ENCODE data around the gene CD300E. TPM values are rescaled to one million over a fixed set of nuclear protein-coding genes. Genes with fewer than 3 reads are reported as not detected.

The CD300E gene, protein sequence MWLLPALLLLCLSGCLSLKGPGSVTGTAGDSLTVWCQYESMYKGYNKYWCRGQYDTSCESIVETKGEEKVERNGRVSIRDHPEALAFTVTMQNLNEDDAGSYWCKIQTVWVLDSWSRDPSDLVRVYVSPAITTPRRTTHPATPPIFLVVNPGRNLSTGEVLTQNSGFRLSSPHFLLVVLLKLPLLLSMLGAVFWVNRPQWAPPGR
- polyA plus RNA-seq (ENCODE audit: insufficient read length), result 0.10 TPM
- long read RNA-seq, donor 1, result 0 reads
- long read RNA-seq, donor 2, result 0 reads
- long read RNA-seq, donor 3, result 0 reads
- long read RNA-seq, donor 4, result 0 reads
- long read RNA-seq, donor 5, result 0 reads
- long read RNA-seq, donor 6, result 0 reads
- long read RNA-seq, donor 7, result 0 reads
- long read RNA-seq, donor 8, result 0 reads

GRCh38 chr17:74623693-74624093 lies at the start of gene CD300E:
Gene CD300E (minus strand): TSS chr17:74623738. CDS start chr17:74623621, 117 bp downstream.
- no peak for DNase-seq

- peak; percentile 91 for DNase-seq
Measured at GRCh38 chr17:74671031-74671771, 47.7 kb upstream of the CD300E start.

GRCh38 chr17:74670329-74670728 lies 46.8 kb upstream of the CD300E start:
- DNase-seq, result no peak

DNA sequence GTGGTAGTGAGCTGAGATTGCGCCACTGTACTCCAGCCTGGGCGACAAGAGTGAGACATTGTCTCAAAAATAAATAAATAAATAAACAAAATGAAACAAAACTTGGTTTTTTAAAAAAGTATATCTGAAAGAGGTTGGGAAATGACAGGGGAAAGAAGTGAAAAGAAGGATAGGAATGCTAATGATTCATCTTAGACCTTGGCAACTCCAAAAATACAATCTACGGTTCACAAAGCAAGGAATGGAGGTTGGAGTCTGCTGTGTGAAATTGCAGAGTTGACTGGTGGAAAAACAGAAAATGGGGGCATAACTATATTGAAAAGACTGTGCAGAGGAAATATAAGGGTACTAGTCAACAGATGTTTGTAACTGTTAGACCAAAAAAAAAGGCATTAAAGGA lies 40.0 kb upstream of the CD300E start:
- DNase-seq, result no peak

DNA sequence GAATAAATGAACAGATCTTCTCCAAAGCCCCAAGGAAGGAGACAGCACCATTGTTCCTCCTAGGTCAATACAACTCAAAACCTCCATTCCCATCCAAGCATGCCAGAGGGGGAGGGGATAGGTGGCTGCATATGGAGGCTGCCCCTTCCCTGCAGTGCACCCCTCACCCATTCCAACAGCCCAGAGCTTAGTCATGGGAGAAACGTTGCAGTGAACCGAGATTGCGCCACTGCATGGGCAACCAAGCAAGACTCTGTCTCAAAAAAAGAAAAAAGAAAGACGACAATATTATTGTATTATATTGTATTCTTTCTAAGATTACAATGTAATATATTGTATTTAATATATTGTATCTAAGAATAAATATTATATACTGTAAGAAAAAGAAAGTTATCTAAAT lies 36.4 kb upstream of the CD300E start:
- DNase-seq, result no peak

- no peak for DNase-seq
Measured at GRCh38 chr17:74658620-74659019, 35.1 kb upstream of the CD300E start.

GRCh38 chr17:74654742-74655141 lies 31.2 kb upstream of the CD300E start:
- no peak for DNase-seq

- DNase-seq, result no peak
Measured at GRCh38 chr17:74652020-74652419, 28.5 kb upstream of the CD300E start.

GRCh38 chr17:74649909-74650308 lies 26.4 kb upstream of the CD300E start:
- no peak for DNase-seq

- DNase-seq, result no peak
Measured at GRCh38 chr17:74647871-74648672, 24.5 kb upstream of the CD300E start.

DNA sequence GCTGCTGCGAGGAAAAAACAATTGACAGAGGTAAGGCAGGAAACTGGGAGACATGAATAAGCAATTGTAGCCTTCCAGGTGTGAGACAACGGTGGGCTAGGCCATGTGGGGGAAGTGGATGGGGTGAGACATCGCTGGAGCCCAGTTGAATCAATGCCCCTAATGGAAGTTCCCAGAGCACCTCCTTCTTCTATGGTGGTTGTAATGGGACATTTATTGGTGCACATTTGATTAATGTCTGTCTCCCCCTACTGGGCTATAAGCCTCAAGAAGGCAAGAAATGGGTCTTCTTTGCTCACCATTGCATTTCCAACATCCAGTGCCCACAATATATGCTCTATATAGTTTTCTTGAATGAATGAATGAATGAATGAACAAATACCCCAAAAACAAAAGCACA lies 22.7 kb upstream of the CD300E start:
- DNase-seq, result no peak

- no peak for DNase-seq
Measured at GRCh38 chr17:74645010-74645409, 21.5 kb upstream of the CD300E start.

- no peak for DNase-seq
Measured at GRCh38 chr17:74644419-74644818, 20.9 kb upstream of the CD300E start.

DNA sequence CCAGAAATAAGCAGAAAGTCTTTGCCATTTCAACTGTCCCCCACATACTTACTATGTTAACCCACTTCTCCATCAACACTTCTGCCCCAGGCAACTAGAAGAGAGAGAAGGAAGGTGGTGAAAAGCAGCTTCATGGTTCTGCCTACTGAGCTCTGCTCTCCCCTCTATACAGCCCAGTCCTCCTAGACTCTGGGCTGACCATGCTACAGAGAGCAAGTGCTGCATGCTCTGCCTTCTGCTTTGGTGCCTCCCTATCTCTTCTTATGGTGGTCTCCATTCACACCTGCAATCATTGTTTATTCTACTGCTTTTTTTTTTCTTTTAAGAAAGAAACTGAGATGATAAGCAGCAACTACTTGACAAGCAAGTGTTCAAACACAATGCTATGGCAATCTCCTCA lies 20.3 kb upstream of the CD300E start:
- no peak for DNase-seq

DNA sequence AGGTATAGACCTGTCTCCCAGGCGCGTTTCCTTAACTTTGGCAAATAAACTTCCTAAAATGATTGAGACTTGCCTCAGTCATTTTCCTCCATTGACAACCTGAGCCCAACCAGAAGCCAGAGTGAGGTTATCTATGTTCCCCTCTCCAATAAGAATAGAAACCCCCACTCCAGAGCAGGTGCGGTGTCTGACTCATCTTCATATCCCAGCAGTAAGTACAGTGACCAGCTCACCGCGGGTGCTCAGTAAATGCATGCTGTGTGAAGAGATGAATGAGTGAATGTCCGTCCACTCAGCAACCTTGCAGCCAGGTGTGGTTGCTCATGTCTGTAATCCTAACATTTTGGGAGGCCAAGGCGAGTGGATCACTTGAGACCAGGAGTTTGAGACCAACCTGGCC lies 19.5 kb upstream of the CD300E start:
- DNase-seq, result no peak

DNA sequence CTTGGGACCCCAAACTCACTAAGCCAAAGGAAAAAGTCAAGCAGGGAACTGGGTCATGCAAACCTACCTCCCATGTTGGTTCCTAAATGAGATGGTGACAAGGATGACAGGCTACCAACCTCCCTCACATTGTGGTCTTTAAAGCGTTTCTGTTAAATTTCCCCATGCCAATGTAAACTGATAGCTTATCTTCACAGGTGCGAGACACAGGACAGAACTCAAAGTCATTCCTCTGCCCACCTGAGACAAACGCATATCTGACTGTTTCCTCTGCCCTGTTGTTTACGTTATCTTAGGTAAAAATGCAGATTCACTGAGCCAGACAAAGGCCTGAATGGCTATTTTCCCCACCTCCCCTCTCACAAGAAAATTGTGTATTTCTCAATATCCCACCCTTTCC lies 19.0 kb upstream of the CD300E start:
- DNase-seq, result no peak

DNA sequence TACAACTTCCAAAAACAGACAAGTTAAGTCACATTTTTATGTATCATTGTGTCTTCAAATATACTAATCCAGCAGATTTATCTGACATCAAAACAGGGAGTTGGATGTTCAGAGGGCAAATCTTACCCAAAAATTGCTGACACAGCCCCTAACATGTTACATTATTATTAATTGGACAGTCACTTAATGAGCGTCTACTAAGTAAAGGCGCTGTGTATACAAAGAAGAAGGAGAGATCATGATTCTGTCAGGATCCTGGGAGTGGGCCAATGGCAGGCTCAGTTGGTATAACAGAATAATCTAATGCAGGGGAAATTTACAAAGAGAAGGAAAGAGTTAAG lies 18.4 kb upstream of the CD300E start:
- no peak for DNase-seq

DNA sequence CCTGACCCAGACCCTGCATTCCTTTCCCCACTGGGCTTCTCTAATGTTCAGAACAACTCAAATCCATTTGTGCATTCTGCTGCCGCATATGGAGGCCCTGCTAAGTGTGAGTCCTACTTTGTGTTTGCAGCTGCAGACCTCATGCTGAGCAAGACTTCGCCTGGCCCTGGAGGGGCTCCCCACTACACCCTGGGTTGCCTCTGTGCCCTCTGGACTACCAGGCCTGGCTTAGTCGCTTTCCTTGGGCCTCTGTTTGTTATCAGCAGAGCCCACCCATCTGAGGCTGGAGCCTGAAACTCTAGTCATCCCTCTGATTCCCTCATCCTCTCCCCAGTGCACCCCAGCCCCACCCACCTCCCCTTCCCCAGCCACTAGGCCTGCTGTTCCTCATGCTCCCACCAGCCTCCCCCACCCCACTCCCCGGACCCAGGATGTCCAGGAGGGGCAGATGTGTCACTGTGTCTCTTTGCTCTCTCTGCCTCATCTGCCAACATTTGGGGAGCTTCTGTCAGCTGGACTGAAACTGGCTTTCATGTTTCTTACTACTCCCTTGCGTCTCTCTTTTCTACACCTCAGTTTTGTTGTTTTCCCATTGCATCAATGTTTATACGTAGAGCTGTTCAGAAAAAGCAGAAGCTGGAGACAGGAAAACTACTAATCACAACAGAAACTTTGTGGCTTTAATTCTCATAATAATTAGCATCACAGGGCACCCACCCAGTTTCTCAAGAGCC lies 17.9 kb upstream of the CD300E start:
- DNase-seq, result no peak

- DNase-seq, result no peak
Measured at GRCh38 chr17:74639704-74640151, 16.2 kb upstream of the CD300E start.

- DNase-seq, result no peak
Measured at GRCh38 chr17:74637926-74638325, 14.4 kb upstream of the CD300E start.

DNA sequence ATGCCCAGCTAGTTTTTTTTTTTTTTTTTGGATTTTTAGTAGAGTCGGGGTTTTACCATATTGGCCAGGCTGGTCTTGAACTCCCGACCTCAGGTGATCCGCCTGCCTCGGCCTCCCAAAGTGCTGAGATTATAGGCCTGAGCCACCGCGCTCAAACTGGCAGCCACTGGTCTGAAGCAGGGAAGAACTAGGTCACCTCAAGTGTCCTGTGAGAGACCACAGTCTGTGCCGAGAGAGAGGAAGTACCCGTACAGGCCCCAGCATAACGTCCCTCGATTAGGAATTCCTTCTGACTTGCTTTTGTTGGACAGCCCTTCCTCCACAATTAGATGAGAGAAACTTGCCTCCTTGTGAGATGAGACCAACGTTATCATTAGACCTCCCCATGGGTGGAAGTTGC lies 13.7 kb upstream of the CD300E start:
- no peak for DNase-seq

- peak; percentile 37 for DNase-seq
Measured at GRCh38 chr17:74636541-74637085, 13.1 kb upstream of the CD300E start.

Data from left kidney (tissue), 8 donors.